DOHH2 (cell line): Measurements from ENCODE around the gene DIPK1A.

Source experiments
- H3F3A ChIP-seq: fragments of 200-600 bp; sonication (generic), shearing (Covaris generic); 2 replicates; pipeline ENCODE4 v1.6.0; 2016; ENCODE audit warnings: antibody characterized with exemption, mild to moderate bottlenecking; ENCODE audit not compliant: control insufficient read depth, insufficient read depth
- H3K27ac ChIP-seq: fragments of 200-600 bp; sonication (generic); 2 replicates; pipeline ENCODE4 v1.5.1; 2014; ENCODE audit warnings: low read depth, mild to moderate bottlenecking, low read length, moderate library complexity
- H3K27me3 ChIP-seq: fragments of 200-600 bp; sonication (generic); 2 replicates; pipeline ENCODE4 v1.6.1; 2014; ENCODE audit warnings: mild to moderate bottlenecking, low read length, mixed read lengths; ENCODE audit not compliant: control insufficient read depth
- H3K36me3 ChIP-seq: fragments of 200-600 bp; sonication (generic); 2 replicates; pipeline ENCODE4 v1.6.1; 2014; ENCODE audit warnings: mild to moderate bottlenecking, low read length, moderate library complexity, mixed read lengths; ENCODE audit not compliant: control insufficient read depth
- H3K4me1 ChIP-seq: fragments of 200-600 bp; sonication (generic); 2 replicates; pipeline ENCODE4 v1.6.1; 2014; ENCODE audit warnings: mild to moderate bottlenecking, low read length, mixed read lengths; ENCODE audit not compliant: control insufficient read depth
- H3K4me2 ChIP-seq: fragments of 200-600 bp; sonication (generic); 2 replicates; pipeline ENCODE4 v1.6.0; 2014; ENCODE audit warnings: mild to moderate bottlenecking, low read length, moderate library complexity
- H3K4me3 ChIP-seq: fragments of 200-600 bp; sonication (generic); 2 replicates; pipeline ENCODE4 v1.5.1; 2014; ENCODE audit warnings: mild to moderate bottlenecking, low read length, mixed read lengths
- H3K79me2 ChIP-seq: fragments of 200-600 bp; sonication (generic); 2 replicates; pipeline ENCODE4 v1.6.1; 2014; ENCODE audit warnings: mild to moderate bottlenecking, low read length, mixed read lengths; ENCODE audit not compliant: control insufficient read depth
- H3K9me2 ChIP-seq: fragments of 200-600 bp; sonication (generic); replicated peaks from 2 replicates; pipeline ENCODE4 v1.6.1; 2014; ENCODE audit warnings: mild to moderate bottlenecking, low read length, mixed read lengths; ENCODE audit not compliant: control insufficient read depth
- H3K9me3 ChIP-seq: fragments of 200-600 bp; sonication (generic); 2 replicates; pipeline ENCODE4 v1.6.1; 2014; ENCODE audit warnings: antibody characterized with exemption, low read length, mixed read lengths; ENCODE audit not compliant: control insufficient read depth, insufficient read depth
- H4K20me1 ChIP-seq: fragments of 200-600 bp; sonication (generic); 2 replicates; pipeline ENCODE4 v1.6.0; 2014; ENCODE audit warnings: low read depth, mild to moderate bottlenecking, antibody characterized with exemption, low read length, moderate library complexity; ENCODE audit not compliant: control insufficient read depth, insufficient read depth
- EZH2phosphoT487 ChIP-seq: fragments of 200-600 bp; sonication (generic); IDR thresholded peaks from 2 replicates; pipeline ENCODE4 v1.6.1; 2017; ENCODE audit warnings: borderline replicate concordance, mild to moderate bottlenecking, antibody characterized with exemption, low read length, moderate library complexity, mixed read lengths
- TF ChIP-seq, protein P1 (sequence below): fragments of 200-600 bp; sonication (generic); IDR thresholded peaks from one replicate; pipeline ENCODE4 v1.5.1; 2014; ENCODE audit warnings: antibody characterized with exemption, mild to moderate bottlenecking, low read depth, low read length; ENCODE audit not compliant: poor library complexity, severe bottlenecking

DIPK1A gene

DNA sequence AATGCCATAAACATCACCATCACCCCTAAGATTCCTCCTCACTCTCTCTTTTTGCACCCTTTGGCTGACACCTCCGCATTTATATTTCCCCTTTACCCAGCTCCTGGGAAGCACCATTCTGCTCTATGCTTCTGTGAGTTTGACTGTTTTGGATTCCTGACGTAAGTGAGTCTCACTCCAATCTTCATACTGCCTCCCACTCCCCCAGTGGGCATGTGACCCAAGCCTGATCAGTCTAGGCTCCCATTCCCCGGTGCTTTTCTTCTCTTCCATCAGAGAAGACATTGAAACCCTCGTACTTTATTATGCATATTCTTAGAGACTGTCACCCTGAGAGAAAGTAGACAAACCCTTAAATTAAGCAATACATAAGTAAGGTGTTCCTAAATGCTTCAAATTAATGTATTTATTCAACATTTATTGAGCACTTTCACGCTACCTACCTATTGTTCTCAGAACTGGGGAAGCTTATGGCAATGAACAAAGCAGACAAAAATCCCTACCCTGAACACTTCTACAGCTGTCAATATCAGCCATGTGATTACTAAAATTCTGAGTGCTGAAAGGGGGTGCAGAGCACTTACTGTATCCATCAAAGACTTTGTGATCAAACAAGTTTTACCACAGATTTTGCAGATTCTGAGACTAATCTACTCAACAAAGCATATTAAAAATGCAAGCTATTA lies 43.4 kb upstream of the DIPK1A start:
- Histone ChIP-seq H3K27me3 (no peaks in the 10 kb centered on the region), H3K79me2 (no peaks in the 10 kb centered on the region), H3F3A (peaks cover 3% of the 10 kb centered on the region), H3K36me3 (no peaks in the 10 kb centered on the region), H3K9me2 (no peaks in the 10 kb centered on the region), H3K4me2 (peak overlapping the region; percentile 5; the same call in 1 of the 2 replicates), H3K9me3 (no peaks in the 10 kb centered on the region), H4K20me1 (no peaks in the 10 kb centered on the region), H3K4me1 (peaks cover 13% of the 10 kb centered on the region), H3K4me3 (no peak overlapping the region), H3K27ac (no peak overlapping the region)
- TF ChIP-seq, protein P1, sequence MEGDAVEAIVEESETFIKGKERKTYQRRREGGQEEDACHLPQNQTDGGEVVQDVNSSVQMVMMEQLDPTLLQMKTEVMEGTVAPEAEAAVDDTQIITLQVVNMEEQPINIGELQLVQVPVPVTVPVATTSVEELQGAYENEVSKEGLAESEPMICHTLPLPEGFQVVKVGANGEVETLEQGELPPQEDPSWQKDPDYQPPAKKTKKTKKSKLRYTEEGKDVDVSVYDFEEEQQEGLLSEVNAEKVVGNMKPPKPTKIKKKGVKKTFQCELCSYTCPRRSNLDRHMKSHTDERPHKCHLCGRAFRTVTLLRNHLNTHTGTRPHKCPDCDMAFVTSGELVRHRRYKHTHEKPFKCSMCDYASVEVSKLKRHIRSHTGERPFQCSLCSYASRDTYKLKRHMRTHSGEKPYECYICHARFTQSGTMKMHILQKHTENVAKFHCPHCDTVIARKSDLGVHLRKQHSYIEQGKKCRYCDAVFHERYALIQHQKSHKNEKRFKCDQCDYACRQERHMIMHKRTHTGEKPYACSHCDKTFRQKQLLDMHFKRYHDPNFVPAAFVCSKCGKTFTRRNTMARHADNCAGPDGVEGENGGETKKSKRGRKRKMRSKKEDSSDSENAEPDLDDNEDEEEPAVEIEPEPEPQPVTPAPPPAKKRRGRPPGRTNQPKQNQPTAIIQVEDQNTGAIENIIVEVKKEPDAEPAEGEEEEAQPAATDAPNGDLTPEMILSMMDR, result no peak
- no peak for TF ChIP-seq EZH2phosphoT487

DNA sequence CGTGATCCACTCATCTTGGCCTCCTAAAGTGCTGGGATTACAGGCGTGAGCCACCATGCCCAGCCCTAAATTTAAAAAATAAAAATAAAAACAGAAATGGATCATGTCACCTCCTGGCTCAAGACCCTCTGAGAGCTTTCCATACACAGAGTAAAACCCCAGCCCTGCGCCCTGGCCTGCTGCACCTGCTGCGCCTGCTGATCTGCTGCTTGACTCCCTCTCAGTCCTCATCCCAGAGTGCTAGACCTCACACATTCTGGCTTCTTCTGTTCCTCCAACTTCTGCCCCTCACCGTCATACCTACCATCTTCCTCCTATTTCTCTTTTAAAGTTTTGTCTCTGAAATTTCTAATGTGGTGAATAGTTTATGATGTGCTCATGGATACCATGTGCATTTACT lies 42.7 kb upstream of the DIPK1A start:
- no peak for TF ChIP-seq EZH2phosphoT487
- TF ChIP-seq, protein P1, result no peak

DNA sequence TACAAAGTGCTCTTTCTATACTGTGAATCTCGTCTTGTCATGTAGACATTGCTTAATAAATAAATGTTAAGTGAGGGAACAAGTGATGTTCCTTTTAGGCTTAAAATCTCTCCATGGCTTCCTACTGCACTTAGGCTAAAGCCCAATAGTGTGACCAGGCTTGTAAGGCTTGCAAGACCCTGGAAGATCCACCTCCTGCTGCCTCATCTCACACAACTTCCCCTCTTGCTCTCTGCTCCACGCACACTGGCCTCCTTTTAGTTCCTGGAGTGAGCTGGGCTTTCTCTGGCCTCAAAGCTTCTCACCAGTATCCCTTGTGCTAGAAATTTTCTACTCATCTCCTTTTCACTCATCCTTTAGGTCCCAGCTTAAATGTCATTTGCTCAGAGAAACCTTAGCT lies 41.5 kb upstream of the DIPK1A start:
- Histone ChIP-seq H3K9me3 (no peaks in the 10 kb centered on the region), H3K79me2 (no peaks in the 10 kb centered on the region), H3K9me2 (no peaks in the 10 kb centered on the region), H3K4me3 (no peak overlapping the region), H3K4me1 (peaks cover 13% of the 10 kb centered on the region), H3K27ac (no peak overlapping the region), H3F3A (peaks cover 3% of the 10 kb centered on the region), H3K36me3 (no peaks in the 10 kb centered on the region), H3K27me3 (no peaks in the 10 kb centered on the region), H4K20me1 (no peaks in the 10 kb centered on the region), H3K4me2 (no peak overlapping the region)
- TF ChIP-seq, protein P1, result no peak
- TF ChIP-seq EZH2phosphoT487, result no peak

More for the DNA sequence above, 42.7 kb upstream of the DIPK1A start:
- H3K4me2 ChIP-seq, result no peak overlapping the region
- H3F3A ChIP-seq, result peaks cover 3% of the 10 kb centered on the region
- H3K4me1 ChIP-seq, result peaks cover 13% of the 10 kb centered on the region
- H3K4me3 ChIP-seq, result no peak overlapping the region
- no peaks in the 10 kb centered on the region for H3K9me3 ChIP-seq
- H3K36me3 ChIP-seq, result no peaks in the 10 kb centered on the region
- no peak overlapping the region for H3K27ac ChIP-seq
- no peaks in the 10 kb centered on the region for H3K27me3 ChIP-seq
- no peaks in the 10 kb centered on the region for H3K79me2 ChIP-seq
- no peaks in the 10 kb centered on the region for H4K20me1 ChIP-seq
- H3K9me2 ChIP-seq, result no peaks in the 10 kb centered on the region
